DND-41 (cell line): Measurements from ENCODE around the gene DEFB113.

Source experiments
- ATAC-seq: fragments of 200-7000 bp; cut with Tn5 transposase; 3 replicates; pipeline ENCODE4 v1.9.1; 2021; ENCODE audit warnings: low read depth; ENCODE audit not compliant: insufficient read depth
- DNase-seq: peaks from one replicate; pipeline ENCODE4 v3.0.0-alpha.2; 2020
- H2AFZ ChIP-seq: 2 replicates; pipeline ENCODE4 v1.6.0; 2012; ENCODE audit warnings: low read depth, low read length
- H3K27ac ChIP-seq: 2 replicates; pipeline ENCODE4 v1.5.1; 2012; ENCODE audit warnings: low read length, inconsistent platforms
- H3K27me3 ChIP-seq: fragments of 200-600 bp; sonication (generic); 2 replicates; pipeline ENCODE4 v1.6.0; 2012; ENCODE audit warnings: low read length, mild to moderate bottlenecking, inconsistent platforms; ENCODE audit not compliant: insufficient read depth, poor library complexity
- H3K36me3 ChIP-seq: 2 replicates; pipeline ENCODE4 v1.5.1; 2012; ENCODE audit warnings: low read length, inconsistent platforms; ENCODE audit not compliant: insufficient read depth
- H3K4me1 ChIP-seq: 2 replicates; pipeline ENCODE4 v1.5.1; 2012; ENCODE audit warnings: mild to moderate bottlenecking, low read length; ENCODE audit not compliant: insufficient read depth
- H3K4me2 ChIP-seq: 2 replicates; pipeline ENCODE4 v1.6.0; 2012; ENCODE audit warnings: mild to moderate bottlenecking, moderate library complexity, low read length, inconsistent platforms; ENCODE audit not compliant: insufficient read depth
- H3K4me3 ChIP-seq, 2 experiments: fragments of 200-600 bp in 1 of 2; shearing (Covaris generic) in 1 of 2; 2 replicates each; pipeline ENCODE4 v1.5.1; 2012 to 2016; ENCODE audit warnings: inconsistent platforms in 2 of 2, low read length in 2 of 2, mild to moderate bottlenecking in 2 of 2, low read depth in 1 of 2, moderate library complexity in 1 of 2
- H3K79me2 ChIP-seq: 2 replicates; pipeline ENCODE4 v1.6.0; 2012; ENCODE audit warnings: low read length, inconsistent platforms; ENCODE audit not compliant: insufficient read depth
- H3K9ac ChIP-seq: 2 replicates; pipeline ENCODE4 v1.6.0; 2012; ENCODE audit warnings: low read depth, mild to moderate bottlenecking, inconsistent platforms, low read length, moderate library complexity
- H3K9me3 ChIP-seq: 2 replicates; pipeline ENCODE4 v1.5.1; 2012; ENCODE audit warnings: low read length, moderate library complexity, mild to moderate bottlenecking, inconsistent platforms; ENCODE audit not compliant: insufficient read depth, severe bottlenecking
- H4K20me1 ChIP-seq: 2 replicates; pipeline ENCODE4 v1.6.0; 2012; ENCODE audit warnings: low read length; ENCODE audit not compliant: insufficient read depth
- EZH2 ChIP-seq: IDR thresholded peaks from 3 replicates; pipeline ENCODE4 v1.6.1; 2012; ENCODE audit warnings: borderline replicate concordance, low read depth, mild to moderate bottlenecking, moderate library complexity, low read length, inconsistent platforms; ENCODE audit not compliant: severe bottlenecking
- TF ChIP-seq, protein P1 (sequence below): IDR thresholded peaks from 2 replicates; pipeline ENCODE4 v1.5.1; 2012; ENCODE audit warnings: borderline replicate concordance, low read length, moderate library complexity, mild to moderate bottlenecking; ENCODE audit not compliant: poor library complexity, severe bottlenecking; ENCODE audit errors: extremely low read depth

DEFB113 gene

DNA sequence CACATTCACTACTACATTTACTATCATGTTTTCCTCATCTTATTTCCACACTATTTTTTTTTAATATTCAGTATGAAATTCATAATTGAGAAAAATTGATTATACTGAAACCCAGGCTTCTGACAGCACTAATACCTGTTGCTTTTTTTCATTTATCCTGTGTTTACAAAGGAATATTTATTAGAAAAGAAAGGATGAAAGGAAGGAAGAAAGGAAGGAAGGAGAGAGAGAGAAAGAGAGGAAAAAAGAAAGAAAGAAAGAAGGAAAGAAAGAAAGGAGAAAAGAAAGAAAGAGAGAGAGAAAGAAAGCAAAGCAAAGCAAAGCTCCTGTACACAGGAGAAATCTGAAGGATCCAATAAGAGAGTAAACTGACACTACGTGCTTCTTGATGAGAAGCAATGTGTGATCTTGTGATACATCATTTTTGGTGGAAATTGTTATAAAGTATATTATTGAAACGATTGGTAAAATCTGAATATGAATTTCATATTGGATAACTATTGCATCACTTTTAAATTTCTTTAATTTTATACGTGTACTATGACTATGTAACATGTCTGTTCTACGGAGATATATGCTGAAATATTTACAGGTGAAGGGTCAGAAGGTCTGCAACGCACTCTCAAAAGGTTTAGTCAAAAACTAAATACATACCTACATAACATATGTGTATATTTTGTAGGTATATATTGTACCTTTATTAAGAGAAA lies 49.3 kb downstream of the DEFB113 start:
- no peaks in the 10 kb centered on the region for H3K27me3 ChIP-seq
- no peak overlapping the region for H3K27ac ChIP-seq
- ATAC-seq (no peak), DNase-seq (no peak)
- no peak overlapping the region for H2AFZ ChIP-seq
- H3K36me3 ChIP-seq, result no peaks in the 10 kb centered on the region
- no peaks in the 10 kb centered on the region for H3K4me1 ChIP-seq
- no peaks in the 10 kb centered on the region for H4K20me1 ChIP-seq
- H3K4me2 ChIP-seq, result no peak overlapping the region
- H3K4me3 ChIP-seq, result no peak overlapping the region
- TF ChIP-seq, protein P1, sequence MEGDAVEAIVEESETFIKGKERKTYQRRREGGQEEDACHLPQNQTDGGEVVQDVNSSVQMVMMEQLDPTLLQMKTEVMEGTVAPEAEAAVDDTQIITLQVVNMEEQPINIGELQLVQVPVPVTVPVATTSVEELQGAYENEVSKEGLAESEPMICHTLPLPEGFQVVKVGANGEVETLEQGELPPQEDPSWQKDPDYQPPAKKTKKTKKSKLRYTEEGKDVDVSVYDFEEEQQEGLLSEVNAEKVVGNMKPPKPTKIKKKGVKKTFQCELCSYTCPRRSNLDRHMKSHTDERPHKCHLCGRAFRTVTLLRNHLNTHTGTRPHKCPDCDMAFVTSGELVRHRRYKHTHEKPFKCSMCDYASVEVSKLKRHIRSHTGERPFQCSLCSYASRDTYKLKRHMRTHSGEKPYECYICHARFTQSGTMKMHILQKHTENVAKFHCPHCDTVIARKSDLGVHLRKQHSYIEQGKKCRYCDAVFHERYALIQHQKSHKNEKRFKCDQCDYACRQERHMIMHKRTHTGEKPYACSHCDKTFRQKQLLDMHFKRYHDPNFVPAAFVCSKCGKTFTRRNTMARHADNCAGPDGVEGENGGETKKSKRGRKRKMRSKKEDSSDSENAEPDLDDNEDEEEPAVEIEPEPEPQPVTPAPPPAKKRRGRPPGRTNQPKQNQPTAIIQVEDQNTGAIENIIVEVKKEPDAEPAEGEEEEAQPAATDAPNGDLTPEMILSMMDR, result no peak
- TF ChIP-seq EZH2, result no peak
- H3K9ac ChIP-seq, result no peak overlapping the region
- no peaks in the 10 kb centered on the region for H3K79me2 ChIP-seq
- H3K9me3 ChIP-seq, result no peaks in the 10 kb centered on the region

DNA sequence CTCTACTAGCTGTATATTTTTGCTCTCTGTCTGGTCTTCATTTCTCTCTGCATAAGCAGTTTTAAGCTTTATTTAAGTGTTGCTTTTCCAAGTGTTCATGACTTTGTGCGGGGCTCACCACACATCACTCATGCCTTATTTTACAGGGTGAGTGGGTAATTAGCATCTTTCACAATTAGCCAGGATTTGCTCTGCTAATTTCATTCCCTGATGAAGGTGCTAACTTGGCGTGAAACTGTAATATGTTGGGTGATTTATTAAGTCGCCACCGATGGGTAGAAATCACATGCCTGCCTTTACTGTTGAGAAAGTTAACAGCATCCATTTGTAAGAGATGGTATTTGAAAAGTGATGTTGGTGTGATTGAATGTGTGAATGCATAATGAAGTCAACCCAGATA lies 50.2 kb downstream of the DEFB113 start:
- no peak for DNase-seq
- no peak overlapping the region for H3K9ac ChIP-seq
- TF ChIP-seq EZH2, result no peak
- no peak overlapping the region for H3K27ac ChIP-seq
- H3K4me1 ChIP-seq, result no peaks in the 10 kb centered on the region
- no peaks in the 10 kb centered on the region for H4K20me1 ChIP-seq
- no peak for ATAC-seq
- H2AFZ ChIP-seq, result no peak overlapping the region
- H3K36me3 ChIP-seq, result no peaks in the 10 kb centered on the region
- no peaks in the 10 kb centered on the region for H3K79me2 ChIP-seq
- H3K27me3 ChIP-seq, result no peaks in the 10 kb centered on the region
- no peak overlapping the region for H3K4me3 ChIP-seq
- no peaks in the 10 kb centered on the region for H3K9me3 ChIP-seq
- no peak overlapping the region for H3K4me2 ChIP-seq

DNA sequence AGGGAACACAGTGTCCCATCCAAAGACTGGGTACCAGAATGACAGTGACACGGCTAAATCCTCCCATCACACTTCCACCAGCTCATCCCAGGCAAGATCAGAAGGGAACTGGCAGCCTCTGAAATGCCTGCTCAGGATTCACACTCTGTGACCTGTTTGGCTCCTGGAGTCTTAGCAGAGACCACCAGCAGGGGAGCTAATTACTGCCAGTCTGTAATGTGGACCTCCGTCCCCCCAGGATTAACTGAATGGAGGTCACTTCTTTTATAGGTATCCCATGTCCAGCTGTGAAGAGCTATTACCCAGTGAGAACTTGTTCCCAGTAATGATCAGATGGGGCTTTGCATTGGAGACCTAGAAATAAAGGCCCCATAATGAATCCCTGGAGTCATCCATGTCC lies 50.6 kb downstream of the DEFB113 start:
- no peak overlapping the region for H3K4me2 ChIP-seq
- H4K20me1 ChIP-seq, result no peaks in the 10 kb centered on the region
- TF ChIP-seq, protein P1, result no peak
- no peak for TF ChIP-seq EZH2
- no peak overlapping the region for H2AFZ ChIP-seq
- no peak for ATAC-seq
- H3K27me3 ChIP-seq, result no peaks in the 10 kb centered on the region
- no peak overlapping the region for H3K27ac ChIP-seq
- H3K4me1 ChIP-seq, result no peaks in the 10 kb centered on the region
- H3K79me2 ChIP-seq, result no peaks in the 10 kb centered on the region
- H3K9ac ChIP-seq, result no peak overlapping the region
- H3K4me3 ChIP-seq, result no peak overlapping the region
- H3K9me3 ChIP-seq, result no peaks in the 10 kb centered on the region
- H3K36me3 ChIP-seq, result no peaks in the 10 kb centered on the region
- DNase-seq, result no peak
